ENCODE results near the gene CELF1.
A peak's percentile ranks its signal among the peaks of the same experiment; 100 is the strongest.

The CELF1 gene

GRCh38 chr11:47478651-47479329 lies 74.1 kb downstream of the CELF1 start:
- DNase-seq, result no peak

GRCh38 chr11:47477753-47478152 lies 75.2 kb downstream of the CELF1 start:
- no peak for DNase-seq

GRCh38 chr11:47477323-47477722 lies 75.6 kb downstream of the CELF1 start:
- no peak for DNase-seq

GRCh38 chr11:47470671-47471070 lies 82.3 kb downstream of the CELF1 start:
- DNase-seq, result no peak

DNA sequence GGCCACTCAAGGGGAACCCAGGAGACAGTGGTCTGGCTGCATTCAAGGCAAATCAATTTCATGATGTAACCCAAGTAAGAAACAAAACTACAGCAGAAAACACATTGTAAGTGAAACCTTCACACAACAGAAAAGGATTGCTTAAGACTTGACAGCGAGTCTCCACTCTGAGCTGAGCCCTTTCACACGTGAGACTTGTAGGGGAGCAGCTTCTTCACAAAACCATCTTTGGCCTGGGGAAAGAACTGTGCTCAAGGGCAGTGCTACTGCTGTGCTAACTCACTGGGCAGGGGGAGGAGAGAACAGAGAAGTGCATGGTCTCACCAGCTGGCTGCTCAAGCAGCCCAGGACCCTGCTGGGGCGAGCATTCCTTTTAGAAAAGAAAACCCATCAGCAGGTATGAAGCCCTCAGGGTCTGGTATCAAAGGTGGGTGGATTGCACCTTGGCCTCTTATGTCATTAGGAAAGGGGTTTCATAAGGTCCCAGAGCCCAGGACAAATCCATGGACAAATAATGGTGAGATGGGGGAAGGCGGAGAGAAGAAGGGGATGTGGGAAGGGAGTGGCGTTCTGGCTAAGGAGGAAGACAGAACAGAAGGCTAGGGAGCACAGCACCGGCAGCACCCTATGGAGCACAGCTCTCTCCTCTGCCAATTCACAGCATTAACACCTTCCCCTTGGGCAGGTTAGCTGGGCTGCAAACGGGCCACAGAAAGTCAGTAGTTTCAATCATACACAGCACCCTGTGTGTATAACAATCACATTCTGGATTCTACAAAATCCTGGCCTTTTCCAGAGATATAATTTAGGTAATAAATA lies 83.4 kb downstream of the CELF1 start:
- no peak for DNase-seq

- DNase-seq, result no peak
Measured at GRCh38 chr11:47468598-47469214, 84.2 kb downstream of the CELF1 start.

- no peak for DNase-seq
Measured at GRCh38 chr11:47467357-47467756, 85.6 kb downstream of the CELF1 start.

- DNase-seq, result no peak
Measured at GRCh38 chr11:47466701-47467250, 86.2 kb downstream of the CELF1 start.

DNA sequence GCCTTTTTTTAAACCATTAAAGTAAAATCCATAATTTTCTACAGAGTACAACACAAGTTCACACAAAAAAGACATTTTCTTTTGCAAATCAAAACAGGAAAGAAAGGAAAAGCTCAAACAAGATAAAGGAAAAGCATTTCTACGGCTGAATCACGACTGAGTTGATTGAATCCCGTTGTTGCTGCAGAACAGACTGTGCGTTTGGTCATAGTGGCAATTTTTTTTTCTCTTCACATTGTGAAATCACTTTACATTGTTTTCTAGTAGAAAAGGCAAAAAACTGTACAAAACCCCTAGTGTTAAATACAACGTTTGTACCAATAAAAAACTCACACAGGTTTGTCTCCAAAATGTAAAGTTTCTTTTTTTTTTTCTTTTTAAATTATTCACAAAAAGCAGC lies 86.7 kb downstream of the CELF1 start:
- DNase-seq, result no peak

DNA sequence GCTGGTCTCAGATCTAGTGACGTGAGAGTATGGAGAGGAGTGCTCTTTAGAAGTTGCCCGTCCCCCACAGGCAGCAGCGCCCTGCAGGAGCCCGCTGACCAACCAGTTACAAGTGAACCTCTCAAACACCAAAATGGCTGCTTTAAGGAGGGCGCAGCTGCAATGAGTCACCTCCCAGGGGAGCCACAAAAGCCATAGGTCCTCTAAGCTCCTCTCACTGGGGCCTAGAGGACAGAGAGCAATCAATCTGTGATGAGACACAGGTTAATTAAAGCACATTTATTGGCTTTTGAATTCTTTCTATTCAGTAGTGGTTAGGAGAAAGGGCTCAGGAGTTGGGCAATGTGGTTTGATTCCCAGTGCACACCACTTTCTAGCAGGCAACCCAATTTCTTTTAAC lies 88.4 kb downstream of the CELF1 start:
- DNase-seq, result no peak

DNA sequence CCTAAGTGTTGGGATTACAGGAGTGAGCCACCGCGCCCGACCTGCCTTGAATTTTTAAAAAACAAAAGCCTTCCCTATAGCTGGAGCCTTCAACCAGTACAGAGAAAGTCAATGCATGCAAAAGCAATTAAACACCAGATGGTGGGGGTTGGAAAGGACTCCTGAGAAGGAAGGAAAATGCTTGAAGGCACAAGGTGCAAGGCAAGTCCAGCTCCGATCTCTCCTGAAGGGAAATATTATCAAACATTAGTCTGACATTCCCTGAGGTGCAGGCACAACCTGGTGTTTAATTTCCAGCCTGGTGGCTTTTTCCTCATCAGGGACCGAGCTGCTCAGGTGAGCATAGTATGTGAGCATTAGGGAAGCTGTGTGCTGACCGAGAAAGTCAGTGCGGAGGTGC lies 91.1 kb downstream of the CELF1 start:
- no peak for DNase-seq

DNA sequence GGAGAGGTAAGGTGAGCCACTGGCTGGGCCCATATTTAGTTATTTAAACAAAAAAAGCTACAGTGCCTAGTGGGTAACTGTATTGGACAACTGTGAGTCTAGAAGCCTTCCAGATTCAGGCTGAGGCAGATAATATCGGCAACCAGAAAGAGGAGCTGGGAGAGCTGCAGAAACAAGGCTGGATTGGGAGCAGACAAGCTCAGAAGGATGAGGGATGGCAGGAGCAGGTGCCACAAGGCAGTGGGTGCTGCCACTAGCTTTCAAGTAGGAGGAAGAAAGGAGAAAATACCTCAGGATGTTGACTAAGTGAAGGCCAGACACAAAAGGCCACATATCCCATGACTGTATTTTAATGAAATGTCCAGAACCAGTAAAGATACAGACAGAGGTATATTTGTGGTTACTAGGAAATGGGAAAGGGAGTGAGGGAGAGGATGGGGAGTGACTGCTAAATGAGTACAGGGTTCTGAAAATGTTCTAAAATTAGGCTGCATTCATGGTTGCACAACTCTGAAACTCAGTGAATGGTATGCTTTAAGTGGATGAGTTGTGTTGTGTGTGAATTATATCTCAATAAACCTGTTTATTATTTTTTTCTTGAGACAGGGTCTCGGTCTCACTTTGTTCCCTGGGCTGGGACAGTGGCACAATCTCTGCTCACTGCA lies 92.2 kb downstream of the CELF1 start:
- DNase-seq, result no peak

GRCh38 chr11:47454258-47454671 lies 98.7 kb downstream of the CELF1 start:
- peak; percentile 37 to 71 (median 54) for DNase-seq

DNA sequence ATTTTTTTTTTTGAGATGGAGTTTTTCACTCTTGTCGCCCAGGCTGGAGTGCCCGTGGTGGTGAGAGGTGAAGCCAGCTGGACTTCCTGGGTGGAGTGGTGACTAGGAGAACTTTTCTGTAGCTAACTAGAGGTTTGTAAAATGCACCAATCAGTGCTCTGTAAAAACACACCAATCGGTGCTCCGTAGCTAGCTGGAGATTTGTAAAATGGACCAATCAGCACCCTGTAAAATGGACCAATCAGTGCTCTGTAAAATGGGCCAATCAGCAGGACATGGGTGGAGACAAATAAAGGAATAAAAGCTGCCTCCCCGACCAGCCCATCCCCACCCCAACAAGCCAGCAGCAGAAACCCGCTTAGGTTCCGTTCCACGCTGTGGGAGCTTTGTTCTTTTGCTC lies 99.6 kb downstream of the CELF1 start:
- no peak for DNase-seq

DNA sequence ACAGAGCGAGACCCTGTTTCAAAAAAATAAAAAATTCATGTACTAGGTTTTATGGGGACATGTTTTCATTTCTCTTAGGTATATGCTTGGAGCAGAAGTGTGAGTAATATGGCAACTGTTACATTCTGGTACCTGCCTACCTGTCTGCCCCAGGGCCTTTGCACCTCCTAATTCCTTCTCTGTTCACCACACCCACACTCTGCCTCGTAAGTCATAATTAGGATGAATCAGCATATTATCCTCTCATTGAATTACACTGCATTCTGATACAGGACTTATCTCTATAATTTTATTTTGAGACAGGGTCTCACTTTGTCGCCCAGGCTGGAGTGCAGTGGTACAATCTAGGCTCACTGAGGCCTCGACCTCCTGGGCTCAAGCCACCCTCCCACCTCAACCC lies 100.9 kb downstream of the CELF1 start:
- DNase-seq, result no peak

DNA sequence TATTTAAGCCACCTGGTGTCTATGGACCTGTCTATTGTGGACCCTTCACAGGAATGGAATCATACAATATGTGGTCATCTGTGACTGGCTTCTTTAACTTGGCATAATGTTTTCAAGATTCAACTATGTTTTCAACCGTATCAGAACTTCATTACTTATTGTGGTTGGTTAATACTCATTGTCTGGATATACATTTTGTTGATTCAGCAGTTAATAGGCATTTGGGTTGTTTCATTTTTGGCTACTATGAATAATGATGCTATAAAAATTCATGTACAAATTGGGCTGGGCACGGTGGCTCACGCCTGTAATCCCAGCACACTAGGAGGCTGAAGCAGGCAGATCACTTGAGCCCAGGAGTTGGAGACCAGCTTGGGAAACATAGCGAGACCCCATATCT lies 101.5 kb downstream of the CELF1 start:
- no peak for DNase-seq

GRCh38 chr11:47449541-47449940 lies 103.4 kb downstream of the CELF1 start:
- DNase-seq, result no peak

- DNase-seq, result no peak
Measured at GRCh38 chr11:47448566-47449427, 104.1 kb downstream of the CELF1 start, which contains the start of gene RAPSN. TSS of gene RAPSN (minus strand) at chr11:47449136. CDS start at chr11:47448964, 172 bp downstream.

DNA sequence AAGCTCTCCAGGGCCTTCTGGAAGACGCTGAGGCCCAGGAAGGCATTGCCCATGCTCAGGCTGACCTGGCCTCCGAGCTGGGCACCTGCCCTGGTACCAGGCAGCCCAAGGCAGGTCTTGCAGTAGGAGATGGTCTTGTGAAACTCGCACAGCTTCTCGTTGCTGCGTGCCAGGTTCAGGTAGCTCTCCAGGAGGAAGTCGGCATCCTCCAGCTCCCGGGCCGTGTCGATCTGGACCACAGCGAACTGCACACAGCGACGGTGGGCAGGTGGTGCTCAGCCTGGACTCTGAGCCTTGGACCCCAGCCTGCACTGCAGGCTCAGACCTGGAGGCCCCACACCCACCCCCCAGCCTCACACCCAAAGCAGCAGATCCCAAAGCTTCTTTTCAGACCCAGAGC lies 105.0 kb downstream of the CELF1 start:
- DNase-seq, result no peak

DNA sequence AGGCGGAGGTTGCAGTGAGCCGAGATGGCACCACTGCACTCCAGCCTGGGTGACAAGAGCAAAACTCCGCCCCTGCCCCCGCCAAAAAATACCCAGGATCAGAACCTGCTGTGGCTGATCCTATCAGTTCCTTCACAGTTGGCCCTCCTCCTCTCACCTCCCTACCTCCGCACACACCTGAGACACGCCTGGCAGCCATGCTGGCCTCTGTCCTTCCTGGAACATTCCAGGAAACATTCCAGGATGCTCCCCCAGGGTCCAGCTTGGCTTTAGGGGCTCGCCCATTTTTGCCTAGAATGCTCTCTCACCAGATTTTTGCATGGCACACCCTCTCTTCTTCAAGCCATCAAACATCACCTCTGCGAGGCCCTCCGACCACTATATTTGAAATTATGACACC lies 106.1 kb downstream of the CELF1 start:
- no peak for DNase-seq

DNA sequence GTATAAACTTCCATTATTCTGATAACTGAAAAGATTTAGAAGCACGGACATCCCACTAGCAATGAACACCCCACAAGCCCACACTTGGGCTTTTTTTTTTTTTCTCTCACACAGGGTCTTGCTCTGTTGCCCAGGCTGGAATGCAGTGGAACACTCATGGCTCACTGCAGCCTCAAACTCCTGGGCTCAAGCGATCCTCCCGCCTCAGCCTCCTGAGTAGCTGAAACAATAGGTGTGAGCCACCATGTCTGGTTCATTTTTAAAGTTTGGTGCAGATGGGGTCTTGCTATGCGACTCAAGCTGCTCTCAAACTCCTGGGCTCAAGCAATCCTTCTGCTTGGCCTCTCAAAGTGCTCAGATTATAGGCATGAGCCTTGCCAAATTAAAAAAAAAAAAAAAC lies 107.1 kb downstream of the CELF1 start:
- no peak for DNase-seq

DNA sequence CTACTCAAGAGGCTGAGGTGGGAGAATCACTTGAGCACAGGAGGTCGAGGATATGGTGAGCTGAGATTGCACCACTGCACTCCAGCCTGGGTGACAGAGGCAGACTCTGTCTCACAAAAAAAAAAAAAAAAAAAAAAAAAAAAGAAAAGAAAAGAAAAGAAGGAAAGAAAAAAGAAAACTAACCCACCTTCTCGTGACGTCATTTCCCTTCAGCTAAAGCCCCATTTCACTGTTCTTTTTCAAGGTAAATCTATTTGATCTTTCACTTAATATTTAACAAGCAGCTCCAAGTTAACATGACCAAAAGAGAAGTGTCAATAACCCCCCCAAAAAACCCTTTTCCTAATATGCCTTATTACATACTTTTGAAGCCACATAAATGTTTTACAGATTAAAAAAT lies 109.1 kb downstream of the CELF1 start:
- no peak for DNase-seq
